ENCODE measurements around the gene IL9.
"Not testable (repeated sequence)": the region's sequence is repeated elsewhere in the genome, so short reads cannot be mapped to it uniquely, and the experiment has no call there.

The IL9 gene

DNA sequence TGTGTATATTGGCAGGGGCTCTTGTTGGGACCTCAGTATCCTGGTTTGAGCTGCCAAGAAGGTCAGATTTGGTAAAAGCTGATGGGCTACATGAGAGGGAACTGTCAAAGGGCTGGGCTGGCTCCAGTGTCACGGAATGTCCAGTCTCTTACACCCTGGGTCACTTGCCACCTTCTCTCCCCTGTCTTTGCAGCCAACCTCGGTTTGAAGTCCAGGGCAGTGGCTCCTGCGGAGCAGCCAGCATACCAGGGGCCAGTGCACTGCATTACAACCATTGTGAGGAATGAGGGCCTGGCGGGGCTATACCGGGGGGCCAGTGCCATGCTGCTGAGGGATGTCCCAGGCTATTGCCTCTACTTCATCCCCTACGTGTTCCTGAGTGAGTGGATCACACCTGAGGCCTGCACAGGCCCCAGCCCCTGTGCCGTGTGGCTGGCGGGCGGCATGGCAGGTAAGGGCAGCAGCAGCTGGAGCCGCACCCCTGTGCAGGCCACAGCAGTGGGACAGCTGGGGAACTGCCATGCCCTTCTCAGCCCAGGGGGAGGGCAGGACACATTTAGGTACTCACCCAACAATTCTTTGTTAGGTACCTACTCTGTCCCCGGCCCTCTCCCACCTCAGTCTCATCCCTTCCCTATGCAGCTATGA lies 24.2 kb downstream of the IL9 start:
- DNase-seq (ENCODE audit: extremely low read depth in 1 of 2, low read depth in 1 of 2): no peak

DNA sequence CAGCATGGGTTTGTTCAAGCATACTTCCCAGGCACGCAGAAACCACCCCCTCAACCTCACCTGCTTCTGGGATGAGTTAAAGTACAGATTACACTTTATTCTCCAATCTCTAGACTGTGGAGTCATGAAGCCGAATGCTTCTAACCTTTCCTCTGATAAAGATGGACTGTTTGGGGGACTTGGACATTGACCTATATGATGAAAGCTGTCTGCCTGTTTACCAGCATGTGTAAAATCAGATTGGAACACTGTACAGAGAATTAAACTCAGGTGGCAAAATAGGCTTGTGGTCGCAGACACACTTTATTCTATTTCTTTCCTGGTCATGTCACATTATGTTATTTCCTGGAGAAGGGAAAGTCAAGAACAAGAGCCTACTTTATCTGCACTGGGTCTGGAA lies 25.7 kb downstream of the IL9 start:
- no peak for DNase-seq (ENCODE audit: extremely low read depth in 1 of 2, low read depth in 1 of 2)

DNA sequence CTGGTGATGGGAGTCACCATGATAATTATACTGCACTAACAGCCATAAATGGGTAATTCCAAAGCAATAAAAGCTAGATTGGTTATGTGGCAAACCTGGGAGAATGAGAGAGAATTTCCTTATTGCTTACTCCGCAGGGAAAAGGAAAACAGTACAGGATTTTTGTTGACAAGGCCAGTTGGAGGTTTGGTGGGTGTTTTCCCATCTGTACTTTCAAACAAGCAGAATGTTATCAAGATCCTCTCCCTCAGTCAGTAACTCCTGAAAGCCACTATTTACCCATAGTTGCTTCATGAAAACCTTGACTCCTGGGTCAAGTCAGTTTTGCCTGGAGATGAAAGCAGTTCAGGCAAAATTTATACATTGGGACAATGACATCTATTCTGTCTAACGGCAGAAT lies 26.4 kb downstream of the IL9 start:
- DNase-seq (ENCODE audit: extremely low read depth in 1 of 2, low read depth in 1 of 2): no peak

DNA sequence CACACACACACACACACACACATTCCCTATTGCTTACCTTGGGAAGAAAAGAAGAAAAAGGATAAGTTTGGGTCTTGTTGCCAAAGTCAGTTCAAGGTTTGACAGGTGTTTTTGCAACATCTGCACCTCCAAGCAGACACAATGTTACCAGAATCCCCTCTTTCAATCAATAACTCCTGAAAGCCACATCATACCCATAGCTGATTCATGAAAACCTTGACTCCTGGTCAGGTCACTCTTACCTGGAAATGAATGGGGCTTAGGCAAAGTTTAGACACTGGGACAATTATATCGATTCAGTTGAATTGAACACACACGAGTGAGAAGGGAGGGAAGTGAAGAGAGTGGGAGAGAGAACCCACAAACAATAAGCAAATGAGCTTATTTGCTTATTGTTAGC lies 27.0 kb downstream of the IL9 start:
- DNase-seq (ENCODE audit: extremely low read depth in 1 of 2, low read depth in 1 of 2): no peak

DNA sequence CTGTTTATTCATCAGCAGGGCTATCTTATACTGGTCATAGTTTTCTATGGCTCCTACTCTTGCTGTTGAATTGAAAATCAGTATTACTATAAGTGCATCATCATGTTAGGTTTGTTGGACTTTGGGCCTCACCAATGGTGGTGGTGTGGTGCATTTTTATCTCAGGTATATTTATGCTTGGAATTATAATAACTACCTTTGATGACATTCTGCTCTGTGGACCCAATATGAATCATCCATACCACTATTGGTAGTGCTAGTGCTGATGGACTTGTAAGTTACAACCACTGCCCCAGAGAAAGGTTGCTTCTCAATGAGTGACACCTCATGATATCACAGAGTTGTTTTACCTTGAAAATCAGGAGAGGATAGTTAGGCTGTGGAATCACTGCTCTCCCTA lies 28.0 kb downstream of the IL9 start:
- DNase-seq (ENCODE audit: extremely low read depth in 1 of 2, low read depth in 1 of 2): no peak

DNA sequence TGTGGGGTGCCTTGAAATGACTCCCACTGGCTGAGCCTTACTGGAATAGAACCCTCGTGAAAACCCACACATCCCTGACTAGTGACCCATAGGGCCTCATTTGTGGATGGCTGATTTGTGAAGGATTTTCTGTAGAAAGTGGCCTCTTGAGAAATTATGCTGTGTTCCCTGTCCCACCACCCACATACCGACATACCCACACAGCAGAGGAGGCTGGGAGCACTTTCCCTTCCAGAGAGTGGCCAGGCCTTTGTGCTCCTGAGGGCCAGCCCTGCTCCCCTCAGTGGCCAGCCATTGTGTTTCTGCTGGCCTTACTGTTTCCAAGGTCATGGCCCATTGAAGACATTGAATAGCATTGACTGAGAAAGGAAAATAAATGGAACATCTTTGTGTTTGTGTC lies 29.6 kb downstream of the IL9 start:
- no peak for DNase-seq (ENCODE audit: extremely low read depth in 1 of 2, low read depth in 1 of 2)

DNA sequence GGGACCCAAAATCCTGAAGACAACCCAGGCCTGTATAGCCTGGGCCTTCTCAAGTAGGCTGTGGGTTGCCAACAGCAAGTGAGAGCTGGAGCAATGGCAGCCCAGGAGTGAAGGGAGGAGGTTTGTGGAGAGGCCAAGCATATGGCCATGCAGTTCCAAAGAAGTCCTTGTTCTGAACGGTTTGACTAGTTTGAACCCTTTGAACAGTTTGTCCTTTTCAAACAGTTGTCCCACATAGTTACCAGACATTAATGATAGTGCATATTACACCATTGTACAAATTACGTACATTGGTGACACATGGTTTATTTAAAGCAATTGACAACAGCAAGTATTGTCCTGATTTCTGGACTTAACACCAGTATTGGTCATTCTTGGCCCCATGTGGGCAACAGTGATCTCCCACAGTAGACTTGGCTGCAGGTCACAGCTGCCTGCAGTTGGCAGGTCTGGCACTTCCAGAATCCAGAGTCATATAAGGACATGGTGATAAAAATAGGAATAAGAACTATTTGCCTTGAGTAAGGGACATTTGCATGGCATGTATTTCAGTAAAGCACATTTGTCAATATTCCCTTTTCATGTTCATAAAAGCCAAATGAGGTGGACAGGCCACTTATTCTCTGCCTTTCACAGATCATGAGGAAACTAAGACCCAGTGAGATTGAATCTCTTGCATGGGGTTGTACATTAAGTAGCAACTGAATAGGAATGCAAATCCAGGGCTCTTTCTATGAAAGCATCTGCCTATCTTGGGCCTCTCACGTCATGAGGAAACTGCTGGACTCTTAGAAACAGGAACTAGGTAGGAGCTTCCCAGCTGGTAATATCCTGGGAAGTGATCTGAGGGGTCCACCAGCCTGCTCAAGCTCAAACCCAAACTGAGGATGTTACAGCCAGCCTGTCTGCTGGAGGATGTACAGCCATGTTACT lies 30.9 kb downstream of the IL9 start:
- no peak for DNase-seq (ENCODE audit: extremely low read depth in 1 of 2, low read depth in 1 of 2)

DNA sequence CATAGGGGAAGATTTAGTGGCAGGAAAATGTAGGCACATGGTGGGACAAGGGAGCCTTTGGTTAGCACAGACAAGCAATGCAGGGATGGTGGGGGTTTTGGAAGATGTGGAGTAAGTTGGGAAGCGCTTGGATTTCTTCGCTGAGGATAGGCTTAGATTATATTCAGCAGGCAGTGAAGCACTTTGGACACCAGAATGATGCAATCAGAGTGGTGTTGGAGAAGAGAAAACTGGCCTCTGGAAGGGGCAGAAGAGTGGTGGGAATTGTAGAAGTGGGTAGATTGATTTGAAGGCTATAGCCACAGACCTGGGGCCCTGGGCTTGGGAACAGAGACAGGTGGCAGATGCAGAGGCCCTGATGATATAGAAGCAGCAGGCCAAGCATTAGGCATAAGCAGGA lies 32.9 kb downstream of the IL9 start:
- no peak for DNase-seq (ENCODE audit: extremely low read depth in 1 of 2, low read depth in 1 of 2)

DNA sequence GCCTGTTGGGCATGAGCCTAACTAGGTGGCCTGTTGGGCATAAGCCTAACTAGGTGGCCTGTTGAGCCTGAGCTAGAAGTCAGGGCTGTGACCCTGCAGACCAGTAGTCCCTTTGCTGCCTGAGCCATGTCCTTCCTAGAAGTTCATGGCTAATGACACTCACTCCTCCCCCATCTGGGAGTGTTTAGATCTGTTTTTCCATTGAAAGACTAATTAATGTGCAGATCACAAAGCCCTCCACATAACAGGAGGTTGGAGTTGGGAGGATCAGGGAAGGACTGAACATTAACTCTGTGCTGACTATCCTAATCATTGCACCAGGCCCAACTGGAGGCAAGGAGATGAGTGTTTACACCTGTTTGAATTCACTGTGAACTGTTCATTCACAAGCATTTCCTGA lies 33.6 kb downstream of the IL9 start:
- DNase-seq (ENCODE audit: extremely low read depth in 1 of 2, low read depth in 1 of 2): no peak

DNA sequence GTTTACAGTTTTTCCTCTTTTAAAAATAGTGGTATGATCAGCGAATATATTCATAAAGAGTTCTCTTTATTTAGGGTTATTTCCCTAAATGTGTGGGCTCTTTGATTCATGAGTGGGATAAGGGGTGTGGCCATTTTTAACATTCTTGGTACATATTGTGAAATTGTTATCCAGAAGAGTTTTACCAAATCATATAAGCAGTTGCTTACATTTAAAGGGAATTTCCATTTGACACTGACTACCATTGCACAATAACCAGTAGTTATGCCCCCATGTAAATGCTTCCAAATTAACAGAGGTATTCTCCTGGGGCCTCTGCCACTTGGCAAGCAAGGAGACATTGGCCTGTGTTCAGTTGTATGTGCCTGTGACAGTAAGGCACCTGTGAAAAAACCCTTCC lies 34.0 kb downstream of the IL9 start:
- DNase-seq (ENCODE audit: extremely low read depth in 1 of 2, low read depth in 1 of 2): no peak

DNA sequence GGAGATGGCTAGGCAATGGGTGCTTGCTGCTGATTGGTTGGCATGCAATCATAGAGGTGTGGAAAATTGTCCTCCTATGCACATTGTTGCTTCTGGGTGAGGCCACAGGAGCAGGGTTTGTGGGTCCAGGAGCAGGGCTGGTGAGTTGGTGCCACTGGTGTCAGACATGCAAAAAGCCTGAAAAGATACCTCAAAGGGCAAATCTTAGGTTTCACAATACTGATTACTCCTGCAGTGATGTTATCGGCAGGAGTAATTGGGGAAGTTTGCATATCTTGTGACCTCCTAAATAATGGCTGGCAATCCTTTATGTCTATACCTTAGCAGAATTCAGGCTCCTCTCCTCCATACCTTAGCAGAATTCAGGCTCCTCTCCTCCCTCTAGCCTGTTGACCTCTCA lies 36.0 kb downstream of the IL9 start:
- no peak for DNase-seq (ENCODE audit: extremely low read depth in 1 of 2, low read depth in 1 of 2)

DNA sequence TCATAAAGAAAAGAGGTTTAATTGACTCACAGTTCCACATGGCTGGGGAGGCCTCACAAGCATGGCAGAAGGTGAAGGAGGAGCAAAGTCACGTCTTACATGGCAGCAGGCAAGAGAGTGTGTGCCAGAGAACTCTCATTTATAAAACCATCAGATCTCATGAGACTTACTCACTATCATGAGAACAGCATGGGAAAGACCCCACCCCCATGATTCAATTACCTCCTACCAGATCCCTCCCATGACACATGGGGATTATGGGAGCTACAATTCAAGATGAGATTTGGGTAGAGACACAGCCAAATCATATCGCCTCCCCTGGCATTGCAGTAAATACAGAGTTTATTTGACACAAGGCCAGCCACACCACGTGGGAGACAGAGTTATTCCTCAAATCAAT lies 36.5 kb downstream of the IL9 start:
- not testable (repeated sequence) for DNase-seq (ENCODE audit: extremely low read depth in 1 of 2, low read depth in 1 of 2)

DNA sequence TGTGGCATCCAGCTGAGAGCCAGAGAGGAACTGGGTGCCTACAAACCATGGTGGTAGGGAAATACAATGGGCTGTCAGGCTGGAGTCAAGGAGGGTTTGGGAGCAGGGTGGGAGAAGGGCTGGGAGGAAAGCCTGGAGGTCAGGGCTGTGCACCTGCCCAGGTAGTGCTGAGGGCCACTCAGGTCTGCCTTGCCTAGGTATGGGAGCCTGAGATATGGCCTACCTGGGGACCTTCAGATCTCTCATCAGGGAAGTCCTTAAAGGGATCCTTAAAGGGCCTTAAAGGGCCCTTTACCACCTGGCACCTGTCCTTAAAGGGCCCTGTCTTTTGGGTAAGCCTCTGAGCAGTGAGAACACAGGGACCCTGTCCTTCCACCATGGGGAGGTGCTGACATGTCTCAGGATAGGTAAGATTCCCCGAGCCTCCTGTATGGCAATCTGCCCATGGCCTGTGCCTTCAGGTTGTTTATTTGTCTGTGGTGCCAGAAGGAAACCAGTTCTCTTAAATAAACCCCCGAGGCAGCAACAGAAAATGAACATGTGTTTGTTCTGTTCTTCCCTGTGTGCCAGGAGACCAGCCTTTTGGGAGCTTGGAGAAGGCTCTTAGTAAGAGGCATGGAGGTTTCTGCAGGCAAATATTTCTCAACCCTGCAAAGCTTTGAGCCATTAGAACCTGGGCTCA lies 37.9 kb downstream of the IL9 start:
- DNase-seq (ENCODE audit: extremely low read depth in 1 of 2, low read depth in 1 of 2): no peak

DNA sequence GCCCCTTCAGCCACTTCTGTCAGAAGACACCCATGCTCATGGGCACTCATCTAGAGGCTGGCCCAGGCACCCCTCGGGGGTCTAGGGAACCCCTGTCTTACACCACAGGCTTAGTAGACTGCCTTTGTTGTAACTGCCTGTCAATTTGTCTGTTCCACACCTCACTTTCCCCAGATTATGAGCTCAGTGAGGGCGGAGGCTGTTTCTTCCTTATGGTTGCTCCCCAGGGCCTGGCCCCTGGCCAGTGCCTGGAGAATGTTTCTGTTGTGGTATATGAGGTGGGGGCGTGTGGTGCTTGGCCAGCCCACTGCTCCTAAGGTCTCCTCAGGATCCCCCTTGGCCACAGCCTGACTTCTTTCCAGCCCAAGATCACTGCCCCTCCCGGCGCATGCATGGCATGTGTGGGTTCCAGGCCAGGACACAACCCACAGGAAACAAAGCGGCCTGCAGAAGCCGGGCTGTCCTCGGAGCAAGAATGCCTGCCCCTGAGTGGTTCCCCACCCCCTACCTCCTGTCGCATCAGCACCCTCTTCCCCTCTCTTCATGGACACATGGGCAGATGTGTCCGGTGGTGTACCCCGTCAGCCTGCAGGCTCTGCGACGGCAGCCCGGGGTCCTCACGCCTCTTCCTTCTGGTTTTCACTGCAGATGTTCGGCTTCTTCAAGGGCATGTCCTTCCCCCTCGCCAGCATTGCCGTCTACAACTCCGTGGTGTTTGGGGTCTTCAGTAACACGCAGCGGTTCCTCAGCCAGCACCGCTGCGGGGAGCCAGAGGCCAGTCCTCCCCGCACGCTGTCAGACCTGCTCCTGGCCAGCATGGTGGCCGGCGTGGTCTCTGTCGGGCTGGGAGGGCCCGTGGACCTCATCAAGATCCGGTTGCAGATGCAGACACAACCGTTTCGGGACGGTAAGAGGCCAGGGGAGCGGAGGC lies 43.5 kb downstream of the IL9 start:
- no peak for DNase-seq (ENCODE audit: extremely low read depth in 1 of 2, low read depth in 1 of 2)

DNA sequence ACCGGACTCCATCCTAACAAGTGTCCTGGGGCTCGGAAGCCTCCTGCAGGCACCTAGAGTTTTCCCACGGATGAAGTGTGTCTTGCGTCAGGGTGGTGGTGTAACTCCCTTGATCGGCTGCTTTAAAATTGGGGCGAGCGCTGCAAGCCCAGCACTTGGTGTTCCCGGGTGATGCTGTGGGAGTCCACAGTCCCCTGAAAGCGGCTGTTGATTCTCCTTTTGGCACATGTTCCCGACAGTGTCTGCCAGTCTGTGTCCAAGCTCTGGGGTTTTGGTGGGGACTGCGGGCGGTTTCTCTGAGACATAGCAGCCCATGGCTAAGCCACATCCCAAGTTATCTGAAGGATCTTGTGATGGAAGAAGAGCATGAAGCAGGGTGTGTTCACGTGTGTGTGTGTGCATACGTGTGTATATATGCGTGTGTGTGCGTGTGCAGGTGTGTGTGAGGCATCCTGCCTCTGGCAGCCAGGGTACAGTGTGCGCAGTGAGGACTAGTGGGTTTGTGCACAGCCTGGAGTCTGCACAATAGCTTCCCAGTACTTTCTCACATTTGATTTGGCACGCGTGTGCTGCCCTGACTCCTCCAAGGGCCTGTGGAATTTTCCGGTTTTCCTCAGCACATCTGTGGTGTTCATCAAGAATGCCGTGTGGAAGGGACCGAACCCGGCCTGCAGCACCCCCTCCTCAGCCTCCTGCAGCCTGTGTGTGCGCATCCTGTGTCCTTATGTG lies 44.3 kb downstream of the IL9 start:
- no peak for DNase-seq (ENCODE audit: extremely low read depth in 1 of 2, low read depth in 1 of 2)

DNA sequence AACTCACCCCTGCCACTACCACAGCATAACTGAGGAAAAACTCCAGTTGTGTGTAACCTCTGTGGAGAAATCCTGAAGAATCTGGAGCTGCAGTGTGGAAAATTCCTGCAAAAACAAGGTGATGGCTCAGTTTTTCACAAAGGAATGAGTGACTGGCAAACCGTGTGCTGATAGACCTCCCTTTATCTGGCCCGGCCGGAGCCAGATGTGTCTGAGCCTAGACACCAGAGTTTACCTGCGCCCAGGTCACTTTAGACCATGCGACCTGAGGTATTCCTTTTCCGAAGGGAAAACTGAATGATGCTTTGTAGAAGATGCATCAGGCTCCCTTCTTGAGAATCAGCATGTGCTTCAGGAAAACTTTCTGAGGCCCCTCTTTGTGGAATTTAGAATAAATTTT lies 45.0 kb downstream of the IL9 start:
- no peak for DNase-seq (ENCODE audit: extremely low read depth in 1 of 2, low read depth in 1 of 2)

DNA sequence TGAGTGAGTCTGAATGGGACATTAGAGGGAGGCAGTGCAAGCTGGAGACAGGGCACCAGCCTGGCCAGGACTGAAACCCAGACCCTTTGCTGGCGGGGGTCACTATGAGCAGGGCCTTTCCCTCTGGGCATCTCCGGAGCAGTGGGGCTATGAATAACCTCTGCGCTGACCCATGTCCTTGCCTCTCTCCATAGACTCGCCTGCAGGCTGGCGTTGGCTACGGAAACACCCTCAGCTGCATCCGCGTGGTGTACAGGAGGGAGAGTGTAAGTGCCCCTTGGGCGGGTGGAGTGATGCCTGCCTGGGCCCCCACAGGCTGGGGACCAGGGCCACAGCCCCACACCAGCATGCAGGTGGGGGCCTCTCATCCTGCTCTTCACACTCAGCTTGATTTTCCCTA lies 45.4 kb downstream of the IL9 start:
- no peak for DNase-seq (ENCODE audit: extremely low read depth in 1 of 2, low read depth in 1 of 2)

DNA sequence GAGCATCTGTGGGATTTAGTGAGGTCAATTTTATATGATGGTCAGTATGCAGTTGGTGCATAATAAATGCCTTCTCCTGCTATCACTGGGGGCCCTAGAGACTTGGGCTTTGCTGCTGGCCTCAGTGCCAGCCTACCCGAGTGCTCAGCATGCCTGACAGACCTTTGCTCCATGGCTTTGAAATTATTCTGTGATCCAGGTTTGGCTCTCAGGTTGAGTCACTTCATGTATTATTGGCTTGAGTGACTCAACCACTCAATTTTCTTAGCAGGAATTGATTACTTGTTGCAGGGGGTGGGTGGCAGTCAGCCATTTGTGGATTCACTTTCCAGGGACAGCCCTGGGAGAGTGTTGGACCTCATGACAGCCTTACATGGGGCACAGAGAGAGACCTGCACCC lies 47.7 kb downstream of the IL9 start:
- DNase-seq (ENCODE audit: extremely low read depth in 1 of 2, low read depth in 1 of 2): no peak

DNA sequence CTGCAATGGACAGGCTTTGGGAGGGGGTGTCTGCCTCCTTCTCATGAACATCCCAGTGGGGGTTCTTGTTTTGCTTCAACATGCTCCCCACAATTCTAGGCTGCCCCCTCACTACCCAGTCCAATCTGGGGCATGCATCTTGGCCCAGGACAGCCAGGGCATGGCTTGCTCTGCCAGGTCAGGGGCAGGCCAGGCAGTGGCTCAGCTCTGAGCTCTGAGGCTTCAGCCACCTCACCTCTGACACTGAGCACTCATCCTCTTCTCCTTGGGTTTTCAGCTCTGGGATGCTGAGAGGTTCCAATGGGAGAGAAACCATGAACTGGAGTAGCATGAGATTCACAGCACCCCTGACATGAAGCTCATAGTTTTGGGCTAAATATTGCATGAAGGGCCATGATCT lies 49.3 kb downstream of the IL9 start:
- DNase-seq (ENCODE audit: extremely low read depth in 1 of 2, low read depth in 1 of 2): no peak

All from stimulated activated CD8-positive, alpha-beta memory T cell treated with anti-CD3 and anti-CD28 coated beads, Interleukin-7, amount 100 ng/mL, for 48 hours (primary cell).